Measurements from ENCODE around the gene SNCAIP.

The SNCAIP gene

DNA sequence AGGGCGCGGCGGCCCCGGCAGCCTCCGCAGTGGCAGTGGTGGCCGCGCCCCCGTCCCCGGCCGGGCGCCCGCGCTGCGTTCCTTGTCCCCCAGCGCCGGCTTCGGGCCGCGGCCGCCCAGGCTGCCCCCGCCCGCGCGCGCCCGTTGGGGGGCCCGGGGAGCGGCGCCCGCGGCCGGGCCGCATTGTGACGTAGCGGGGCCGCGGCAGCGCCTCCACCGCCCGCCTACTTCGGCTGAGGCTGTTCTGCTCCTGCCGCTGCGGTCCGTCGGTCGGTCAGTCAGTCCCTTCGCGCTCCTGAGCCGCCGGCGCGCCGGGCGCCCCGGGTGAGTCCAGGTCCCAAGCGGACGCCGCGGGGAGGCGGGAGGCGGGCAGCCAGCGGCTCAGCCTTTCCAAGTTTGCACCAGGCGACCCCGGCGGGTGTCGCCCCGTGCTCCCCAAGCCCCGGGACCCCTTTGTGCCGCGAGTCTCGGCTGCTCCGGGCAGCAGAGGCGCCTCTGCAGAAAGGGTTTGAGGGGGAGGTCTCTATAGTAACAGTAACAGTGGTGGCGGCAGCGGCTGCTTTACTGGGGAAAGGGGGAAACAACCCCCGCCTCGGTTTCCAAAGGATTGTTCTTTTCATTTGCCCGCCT, at the start of gene SNCAIP:
TSS of gene SNCAIP (plus strand) at position 277 of the 630 bp plus-strand sequence. CDS start 78,898 bp downstream, outside the sequence.
- ATAC-seq, result no peak

GRCh38 chr5:122263352-122264030, 48.5 kb upstream of the SNCAIP start:
- ATAC-seq, result no peak

DNA sequence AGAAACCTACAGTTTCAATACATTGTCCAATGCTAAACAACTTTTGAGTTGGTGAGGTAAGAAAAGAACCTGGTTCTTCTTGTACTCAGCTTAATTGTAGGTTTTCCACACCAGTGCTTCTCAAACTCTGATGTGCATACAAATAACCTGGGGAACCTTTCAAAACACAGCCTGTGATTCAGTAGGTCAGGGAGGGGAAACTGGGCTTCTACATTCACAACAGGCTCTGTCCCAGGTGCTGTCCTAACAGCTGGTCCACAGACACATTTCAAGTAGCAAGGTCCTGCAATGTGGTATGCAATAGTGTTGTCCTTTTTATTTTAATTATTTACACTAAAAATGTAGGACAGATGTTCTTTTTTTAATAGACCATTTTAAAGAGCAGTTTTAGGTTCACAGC, 47.4 kb upstream of the SNCAIP start:
- ATAC-seq, result no peak

DNA sequence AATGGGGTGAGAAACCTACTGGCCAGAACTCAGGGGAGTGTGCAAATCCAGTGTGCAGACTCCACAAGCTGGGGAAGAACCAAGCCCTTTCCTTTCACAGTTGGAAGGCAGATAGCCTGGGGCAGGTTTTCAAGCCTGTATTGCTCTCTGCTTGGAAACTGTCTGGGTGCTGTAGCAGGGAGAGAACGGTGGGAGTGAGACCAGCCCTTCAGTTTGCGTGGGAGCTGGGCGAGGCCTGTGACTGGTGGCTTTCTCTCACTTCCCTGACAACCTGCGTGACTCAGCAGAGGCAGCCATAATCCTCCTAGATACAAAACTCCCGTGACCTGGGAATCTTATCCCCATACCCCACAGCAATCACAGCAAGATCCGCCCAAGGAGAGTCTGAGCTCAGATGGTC, 44.9 kb upstream of the SNCAIP start:
- ATAC-seq, result no peak

DNA sequence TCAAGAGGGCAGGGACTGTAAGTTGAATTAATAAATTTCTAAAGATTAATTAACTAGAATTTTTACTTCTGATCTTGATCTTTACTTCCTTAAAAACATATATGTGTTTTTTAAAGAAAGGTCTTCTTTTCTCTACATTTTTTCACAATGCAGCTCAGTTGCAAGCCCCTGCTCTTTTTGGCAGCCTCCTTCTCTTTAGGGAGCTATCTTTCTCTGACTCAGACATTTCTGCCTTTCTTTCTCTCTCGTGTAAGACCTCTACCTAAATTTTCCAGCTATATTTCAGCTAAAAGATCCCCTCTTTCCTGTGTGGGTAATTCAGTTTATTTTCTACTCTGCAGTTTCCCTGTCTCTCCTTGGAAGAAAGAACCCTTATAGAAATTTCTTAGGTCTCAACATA, 38.3 kb upstream of the SNCAIP start:
- no peak for ATAC-seq

GRCh38 chr5:122283592-122283991, 28.4 kb upstream of the SNCAIP start:
- no peak for ATAC-seq

DNA sequence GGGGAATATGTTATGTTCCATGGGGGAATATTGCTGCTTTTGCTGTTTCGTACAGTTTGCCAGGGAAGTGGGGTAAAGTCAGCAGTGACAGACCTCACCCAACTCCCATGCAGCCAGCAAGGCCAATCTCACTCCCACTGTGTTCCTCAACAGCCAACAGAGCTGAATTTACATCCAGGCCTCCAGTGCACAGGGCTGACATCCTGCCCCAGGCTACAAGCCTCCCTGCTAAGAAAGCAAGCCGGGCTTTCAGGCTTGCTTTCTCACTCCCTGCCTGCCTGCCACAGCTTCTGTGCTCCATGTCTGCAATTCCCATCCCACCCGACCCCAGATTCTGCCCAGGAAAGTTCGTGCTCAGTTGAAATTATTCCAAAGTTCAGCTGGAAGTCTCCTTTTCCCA, 25.5 kb upstream of the SNCAIP start:
- no peak for ATAC-seq

DNA sequence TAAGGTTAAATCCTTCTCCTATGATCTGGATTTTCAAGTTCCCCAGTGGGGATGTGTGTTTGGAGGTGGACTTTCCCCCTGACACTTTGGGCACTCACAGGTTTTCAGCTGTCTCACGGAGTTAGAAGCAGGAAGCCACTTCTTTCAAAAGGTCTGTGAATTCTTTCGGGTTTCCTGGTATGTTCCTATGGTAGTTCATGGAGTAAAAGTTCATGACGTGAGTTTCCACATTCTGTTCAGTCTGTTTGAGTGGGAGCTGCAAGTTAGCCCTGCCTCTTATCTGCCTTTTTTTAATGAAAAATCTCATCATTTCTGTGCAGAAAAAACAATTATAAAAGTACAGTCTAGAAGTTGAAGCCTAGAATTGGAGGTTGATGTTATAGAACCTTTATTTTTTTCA, 24.9 kb upstream of the SNCAIP start:
- ATAC-seq, result no peak

- no peak for ATAC-seq
Observed at GRCh38 chr5:122291000-122291901, 20.8 kb upstream of the SNCAIP start.

GRCh38 chr5:122292332-122292731, 19.7 kb upstream of the SNCAIP start:
- no peak for ATAC-seq

DNA sequence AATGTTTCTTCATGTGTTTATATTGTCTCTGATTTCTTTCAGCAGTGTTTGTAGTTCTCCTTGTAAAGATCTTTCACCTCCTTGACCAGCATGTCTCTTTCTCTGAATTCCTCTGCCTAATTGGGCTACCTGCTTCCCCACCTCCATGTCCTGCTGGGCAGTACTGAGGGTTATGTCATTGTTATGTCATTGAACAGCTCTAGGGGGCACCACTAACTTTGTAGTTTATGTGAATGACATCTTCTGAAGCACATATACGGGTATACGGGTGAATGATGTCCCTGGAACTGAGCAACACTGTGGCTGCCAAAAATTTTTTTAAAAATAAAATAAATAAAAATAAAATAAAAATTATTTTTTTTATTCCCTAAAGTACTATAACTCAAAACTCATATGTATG, 16.9 kb upstream of the SNCAIP start:
- no peak for ATAC-seq

GRCh38 chr5:122296871-122297270, 15.2 kb upstream of the SNCAIP start:
- no peak for ATAC-seq

GRCh38 chr5:122297587-122298298, 14.3 kb upstream of the SNCAIP start:
- no peak for ATAC-seq

- no peak for ATAC-seq
Observed at GRCh38 chr5:122300374-122300773, 11.7 kb upstream of the SNCAIP start.

GRCh38 chr5:122301016-122301415, 11.0 kb upstream of the SNCAIP start:
- no peak for ATAC-seq

DNA sequence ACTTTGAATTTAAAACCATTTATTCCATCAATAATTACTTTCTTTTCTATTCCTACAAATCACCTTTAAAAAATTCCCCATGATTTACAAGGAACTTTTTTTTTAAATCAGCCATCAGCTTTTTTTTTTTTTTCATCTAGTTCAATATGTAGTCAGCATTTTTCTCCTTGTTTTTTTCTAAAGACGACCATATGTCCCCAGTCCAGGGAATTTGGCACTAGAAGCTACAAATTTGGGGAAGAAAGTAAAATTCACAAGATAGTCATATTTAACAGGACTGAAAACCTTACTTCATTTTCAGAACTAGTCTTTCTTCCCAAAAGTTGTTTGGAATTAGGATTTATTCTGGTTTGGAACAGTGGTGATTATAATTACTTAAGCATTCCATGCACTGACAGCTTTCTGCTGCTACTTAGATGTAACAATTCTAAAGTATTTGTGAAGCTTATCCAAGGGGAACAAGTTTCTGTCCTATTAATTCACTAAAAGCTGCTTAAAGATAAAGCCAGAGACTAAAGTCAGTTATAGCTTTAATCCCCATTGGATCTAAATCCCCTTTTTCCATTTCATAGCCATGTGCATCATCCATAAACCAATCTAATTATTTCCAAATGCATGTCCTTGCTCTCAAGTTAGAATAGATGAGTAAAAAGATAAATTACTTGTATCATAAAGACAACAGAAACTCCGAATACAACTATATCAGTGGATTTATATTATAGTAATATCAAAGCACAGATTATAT, 7.4 kb upstream of the SNCAIP start:
- no peak for ATAC-seq

- ATAC-seq, result no peak
Observed at GRCh38 chr5:122306461-122306860, 5.6 kb upstream of the SNCAIP start.

GRCh38 chr5:122310889-122311288, 1.1 kb upstream of the SNCAIP start:
- ATAC-seq, result no peak

- ATAC-seq, result no peak
Observed at GRCh38 chr5:122311497-122311960, 508 bp upstream of the SNCAIP start.

GRCh38 chr5:122312591-122313406, 762 bp downstream of the SNCAIP start:
- ATAC-seq, result no peak

GRCh38 chr5:122314036-122314435, 2.0 kb downstream of the SNCAIP start:
- no peak for ATAC-seq
